CD14-positive monocyte (primary cell): ENCODE measurements around the gene GYPC. TPM values are rescaled to one million over a fixed set of nuclear protein-coding genes. Genes with fewer than 3 reads are reported as not detected.
A peak's percentile ranks its signal among the peaks of the same experiment; 100 is the strongest.

Source experiments
- DNase-seq, 3 donors: peaks; one replicate each; pipeline ENCODE4 v3.0.0-alpha.2; 2011 to 2022
- H2AFZ ChIP-seq: 2 replicates; pipeline ENCODE4 v1.6.0; 2012; ENCODE audit warnings: mild to moderate bottlenecking, low read depth, low read length, inconsistent platforms; ENCODE audit not compliant: insufficient read depth, poor library complexity, severe bottlenecking
- H3K27ac ChIP-seq, 2 donors: 1 replicate in 1 of 2; 2 replicates in 1 of 2; pipeline ENCODE4 v1.5.1; 2012 to 2013; ENCODE audit warnings: low read length in 2 of 2, control low read depth in 1 of 2, inconsistent platforms in 1 of 2, low read depth in 1 of 2, mild to moderate bottlenecking in 1 of 2
- H3K27me3 ChIP-seq, 2 donors: one replicate each; pipeline versions ENCODE4 v1.6.0 to v1.6.1; 2011 to 2013; ENCODE audit warnings: low read length in 2 of 2; ENCODE audit not compliant: control insufficient read depth in 2 of 2, insufficient read depth in 2 of 2
- H3K36me3 ChIP-seq, 2 donors: replicated peaks in 1 of 2; 1 replicate in 1 of 2; 2 replicates in 1 of 2; pipeline versions ENCODE4 v1.5.1 to v1.6.1; 2012 to 2013; ENCODE audit warnings: low read length in 2 of 2, control low read depth in 1 of 2, inconsistent platforms in 1 of 2, mild to moderate bottlenecking in 1 of 2; ENCODE audit not compliant: insufficient read depth in 2 of 2, control insufficient read depth in 1 of 2
- H3K4me1 ChIP-seq, 2 donors: 1 replicate in 1 of 2; 2 replicates in 1 of 2; pipeline versions ENCODE4 v1.5.1 to v1.6.1; 2012 to 2013; ENCODE audit warnings: low read length in 2 of 2, control low read depth in 1 of 2, inconsistent platforms in 1 of 2, mild to moderate bottlenecking in 1 of 2, moderate library complexity in 1 of 2; ENCODE audit not compliant: insufficient read depth in 2 of 2, control insufficient read depth in 1 of 2
- H3K4me2 ChIP-seq: replicated peaks from 2 replicates; pipeline ENCODE3; 2012; ENCODE audit warnings: low read length, moderate library complexity, mild to moderate bottlenecking; ENCODE audit not compliant: poor library complexity, severe bottlenecking; ENCODE audit errors: extremely low read depth
- H3K4me3 ChIP-seq, 3 experiments: fragments of 200-600 bp in 1 of 3; sonication (generic) in 1 of 3; replicated peaks in 1 of 3; 1 replicate in 2 of 3; 2 replicates in 1 of 3; pipeline ENCODE4 v1.5.1; 2011 to 2013; ENCODE audit warnings: low read length in 3 of 3, mild to moderate bottlenecking in 3 of 3, control low read depth in 2 of 3, low read depth in 2 of 3, inconsistent platforms in 1 of 3, moderate library complexity in 1 of 3
- H3K79me2 ChIP-seq: 2 replicates; pipeline ENCODE4 v1.6.0; 2012; ENCODE audit warnings: mild to moderate bottlenecking, control low read depth, inconsistent platforms, low read length, moderate library complexity; ENCODE audit not compliant: insufficient read depth
- H3K9ac ChIP-seq: 2 replicates; pipeline ENCODE4 v1.6.0; 2017; ENCODE audit warnings: low read length, mild to moderate bottlenecking; ENCODE audit not compliant: insufficient read depth, poor library complexity, severe bottlenecking
- H3K9me3 ChIP-seq, 2 donors: replicated peaks in 1 of 2; 1 replicate in 1 of 2; 2 replicates in 1 of 2; pipeline versions ENCODE4 v1.5.1 to v1.6.1; 2012 to 2013; ENCODE audit warnings: low read length in 2 of 2, control low read depth in 1 of 2; ENCODE audit not compliant: control insufficient read depth in 1 of 2, insufficient read depth in 1 of 2
- H4K20me1 ChIP-seq: 2 replicates; pipeline ENCODE4 v1.6.0; 2012; ENCODE audit warnings: mild to moderate bottlenecking, low read length, control low read depth, moderate library complexity; ENCODE audit not compliant: insufficient read depth
- H3K27ac Mint-ChIP-seq, 7 donors: one replicate each; pipeline ENCODE4 v1.8.0; 2020; ENCODE audit warnings: mild to moderate bottlenecking in 7 of 7, mixed read lengths in 7 of 7, moderate library complexity in 6 of 7, inconsistent platforms in 2 of 7
- H3K27me3 Mint-ChIP-seq, 3 donors: one replicate each; pipeline ENCODE4 v1.8.0; 2021 to 2022; ENCODE audit warnings: low read depth in 3 of 3, mild to moderate bottlenecking in 3 of 3, mixed read lengths in 3 of 3, moderate library complexity in 3 of 3, inconsistent platforms in 1 of 3
- H3K36me3 Mint-ChIP-seq, 2 donors: one replicate each; pipeline ENCODE4 v1.8.0; 2020; ENCODE audit warnings: mixed read lengths in 2 of 2, inconsistent platforms in 1 of 2, mild to moderate bottlenecking in 1 of 2
- H3K4me1 Mint-ChIP-seq: one replicate; pipeline ENCODE4 v1.8.0; 2020; ENCODE audit warnings: mild to moderate bottlenecking, mixed read lengths
- H3K4me3 Mint-ChIP-seq, 2 donors: one replicate each; pipeline ENCODE4 v1.8.0; 2020; ENCODE audit warnings: mild to moderate bottlenecking in 2 of 2, mixed read lengths in 2 of 2, moderate library complexity in 1 of 2
- H3K9me3 Mint-ChIP-seq, 7 donors: one replicate each; pipeline ENCODE4 v1.8.0; 2020 to 2022; ENCODE audit warnings: mixed read lengths in 7 of 7, mild to moderate bottlenecking in 6 of 7, moderate library complexity in 6 of 7, inconsistent platforms in 2 of 7
- CTCF ChIP-seq: fragments of 200-600 bp; IDR thresholded peaks from one replicate; pipeline ENCODE4 v1.8.0; 2022; ENCODE audit warnings: antibody characterized with exemption, mild to moderate bottlenecking
- WGBS: methylation state at CpG from one replicate; pipeline ENCODE4 v1.1.5; 2013; ENCODE audit warnings: missing lambda C conversion rate; ENCODE audit not compliant: insufficient coverage; 5-methylcytosine and 5-hydroxymethylcytosine counted together
- intact Hi-C, 2 donors: fragments of 100-400 bp; cut with micrococcal nuclease; formaldehyde crosslinking; loops; one replicate each; pipeline versions ENCODE4 v1.15.0 to v1.15.1; 2023
- polyA plus RNA-seq, 3 donors: library from polyadenylated mRNA; depleted of rRNA in 1 of 3; unstranded in 2 of 3; stranded (reverse) in 1 of 3; fragments of 300-500 nt in 2 of 3; fragments of >200 nt in 1 of 3; fragmentation: Illumina TruSeq in 2 of 3; gene quantifications; 1 replicate in 2 of 3; 2 replicates in 1 of 3; pipeline ENCODE4 v1.2.3, GENCODE V29; 2012 to 2021

Gene GYPC
- polyA plus RNA-seq, 3 donors, result 20.0 to 36.1 (median 21.7) TPM

DNA sequence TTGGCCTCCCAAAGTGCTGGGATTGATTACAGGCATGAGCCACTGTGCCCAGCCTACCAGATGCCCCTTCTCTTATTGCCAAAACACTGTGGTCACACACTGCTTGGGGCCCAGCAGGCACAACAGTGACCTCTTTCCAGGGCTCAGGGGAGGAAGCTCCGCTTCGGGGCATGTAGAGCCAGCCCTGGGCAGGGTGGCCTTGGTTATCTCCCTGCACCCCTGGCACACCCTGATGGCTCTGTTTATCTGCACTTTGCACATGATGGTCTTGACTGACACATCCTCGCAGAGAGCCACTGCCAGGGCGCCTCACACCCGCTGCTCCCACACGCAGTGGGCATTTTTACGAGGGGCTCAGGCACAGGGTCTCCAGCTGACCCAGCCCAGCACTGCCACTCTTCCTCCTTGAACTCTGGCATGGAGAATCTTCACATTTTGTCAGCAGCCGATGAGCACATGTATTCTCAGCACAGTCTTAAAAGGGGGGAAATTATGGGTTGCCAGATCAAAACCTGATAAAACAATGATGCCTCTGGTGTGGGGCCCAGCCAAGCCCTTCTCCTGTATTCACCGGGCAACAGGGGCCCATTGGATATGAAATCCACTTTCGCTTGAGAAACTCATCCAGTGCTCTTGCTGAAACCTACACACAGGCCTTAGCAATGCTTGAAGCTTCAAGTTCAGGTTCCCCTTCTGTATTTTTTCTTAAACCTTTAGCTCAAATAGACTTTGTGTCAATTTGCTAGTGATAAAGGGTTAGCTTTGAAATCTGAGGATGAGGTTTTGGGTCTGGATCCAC, 5.9 kb downstream of the GYPC start:
- peaks cover 6% of the 10 kb centered on the region for H4K20me1 ChIP-seq
- H3K4me3 ChIP-seq, result peak overlapping the region in 1 of 3 experiments; percentile 12
- peaks cover 96% of the 10 kb centered on the region for H3K79me2 ChIP-seq
- H3K4me2 ChIP-seq, result peak overlapping the region; percentile 7
- peaks cover 76 to 82% of the 10 kb centered on the region in 2 donors for H3K4me1 ChIP-seq
- H3K27me3 Mint-ChIP-seq, result peaks cover 0 to 5% (median 2%) of the 10 kb centered on the region in 3 donors
- DNase-seq, result peak in 1 of 3 donors; percentile 17
- no peak for TF ChIP-seq CTCF
- H2AFZ ChIP-seq, result peak overlapping the region; percentile 29
- no peaks in the 10 kb centered on the region for H3K9me3 Mint-ChIP-seq
- peaks cover 90% of the 10 kb centered on the region for H3K4me1 Mint-ChIP-seq
- no peaks in the 10 kb centered on the region for H3K9me3 ChIP-seq
- WGBS, result 59% methylated on average over 8 of the region's 10 CpGs
- H3K27ac ChIP-seq, result peak overlapping the region; percentile 34 to 74
- peak overlapping the region in 1 of 2 donors; percentile 52 for H3K4me3 Mint-ChIP-seq
- H3K36me3 ChIP-seq, result no peaks in the 10 kb centered on the region
- peaks cover 20 to 27% of the 10 kb centered on the region in 2 donors for H3K36me3 Mint-ChIP-seq
- H3K27ac Mint-ChIP-seq, result peak overlapping the region; percentile 59 to 99 (median 85)
- H3K27me3 ChIP-seq, result no peaks in the 10 kb centered on the region
- intact Hi-C loops, result no loop called here
- no peak overlapping the region for H3K9ac ChIP-seq

DNA sequence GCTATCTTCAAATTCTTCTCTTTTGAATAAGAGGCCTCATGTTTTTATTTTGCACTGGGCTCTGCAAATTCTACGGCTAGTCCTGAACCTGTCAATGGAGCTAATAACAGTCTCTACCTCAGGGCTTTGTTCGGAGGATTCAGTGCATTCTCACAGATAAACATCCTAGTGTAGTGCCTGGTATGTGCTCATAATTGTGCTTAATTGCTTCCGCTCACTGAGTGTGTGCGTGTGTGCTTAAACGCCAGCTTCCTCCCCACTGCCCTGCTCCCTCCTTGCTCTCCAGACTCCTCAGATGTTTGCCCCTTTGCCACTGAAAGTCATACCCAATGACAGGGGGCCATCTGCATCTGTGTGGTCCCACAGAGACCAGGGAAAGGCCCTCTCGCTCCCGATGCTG, 6.7 kb downstream of the GYPC start:
- no peak for TF ChIP-seq CTCF
- Histone ChIP-seq H3K4me3 (peak overlapping the region in 1 of 3 experiments; percentile 12), H2AFZ (peak overlapping the region; percentile 29), H3K27me3 (no peaks in the 10 kb centered on the region), H3K79me2 (peaks cover 96% of the 10 kb centered on the region), H3K9ac (no peak overlapping the region), H3K4me1 (peaks cover 68 to 75% of the 10 kb centered on the region in 2 donors), H3K27ac (peak overlapping the region; percentile 34 to 74), H3K9me3 (no peaks in the 10 kb centered on the region), H4K20me1 (peaks cover 6% of the 10 kb centered on the region), H3K4me2 (no peak overlapping the region), H3K36me3 (no peaks in the 10 kb centered on the region)
- Mint-ChIP-seq H3K27me3 (peaks cover 0 to 5% (median 2%) of the 10 kb centered on the region in 3 donors), H3K4me1 (peaks cover 84% of the 10 kb centered on the region), H3K4me3 (peak overlapping the region; percentile 49 to 52), H3K27ac (peak overlapping the region in 6 of 7 donors; percentile 0 to 99 (median 76)), H3K9me3 (no peaks in the 10 kb centered on the region), H3K36me3 (peaks cover 20 to 31% of the 10 kb centered on the region in 2 donors)
- 31% methylated on average over 5 of the region's 7 CpGs for WGBS
- intact Hi-C loops, result no loop called here
- DNase-seq, result peak in 2 of 3 donors; percentile 23 to 41
